Measurements from ENCODE around the gene SHC3. TPM values are rescaled to one million over a fixed set of nuclear protein-coding genes. Genes with fewer than 3 reads are reported as not detected.

Gene SHC3
- total RNA-seq, 1 experiment from 2014 or later, result 1.8 TPM

- H3K56ac ChIP-seq (ENCODE audit: insufficient read length, low read depth, low read length), result no peak overlapping the region
- H3K27ac ChIP-seq (ENCODE audit: insufficient read length, low read depth, low read length), result no peak overlapping the region
- no peak overlapping the region for H3K4me3 Mint-ChIP-seq
- no peaks in the 10 kb centered on the region for H3K79me1 ChIP-seq (ENCODE audit: insufficient read depth, low read depth, low read length, poor library complexity, severe bottlenecking)
- H2BK15ac ChIP-seq (ENCODE audit: low read depth, low read length), result no peak overlapping the region
- no peaks in the 10 kb centered on the region for H4K20me1 ChIP-seq (ENCODE audit: control insufficient read depth, insufficient read depth, insufficient read length)
- no peak for TF ChIP-seq CTCF (conservative IDR thresholded peaks at IDR 0.05)
- no peak overlapping the region for H3K4me2 ChIP-seq (ENCODE audit: insufficient read depth, insufficient read length, low read length)
- no peak overlapping the region for H3K27ac Mint-ChIP-seq
- no peak overlapping the region for H2BK12ac ChIP-seq (ENCODE audit: insufficient read length, low read depth, low read length)
- H2BK20ac ChIP-seq (ENCODE audit: low read depth, low read length, poor library complexity, severe bottlenecking), result no peak overlapping the region
- H4K8ac ChIP-seq (replicated peaks; ENCODE audit: insufficient read length, low read depth, low read length), result no peak overlapping the region
- H3K79me2 ChIP-seq (ENCODE audit: insufficient read depth, low read length), result no peaks in the 10 kb centered on the region
- H3K27me3 ChIP-seq (ENCODE audit: insufficient read depth, low read length), result no peaks in the 10 kb centered on the region
- no peak overlapping the region for H2AFZ ChIP-seq (ENCODE audit: low read length)
- H3K14ac ChIP-seq (ENCODE audit: insufficient read depth, low read length), result no peak overlapping the region
- no peak overlapping the region for H2BK120ac ChIP-seq (ENCODE audit: low read depth, low read length, poor library complexity, severe bottlenecking)
- H3K9me3 ChIP-seq (ENCODE audit: control insufficient read depth, low read depth, low read length), result no peaks in the 10 kb centered on the region
- H3K23me2 ChIP-seq (ENCODE audit: insufficient read length, low read depth, low read length, poor library complexity, severe bottlenecking), result no peaks in the 10 kb centered on the region
- H2AK5ac ChIP-seq (ENCODE audit: insufficient read length, low read length), result no peak overlapping the region
- DNase-seq, result no peak
- no peak overlapping the region for H4K91ac ChIP-seq (ENCODE audit: insufficient read length, low read depth, low read length)
- H3K4me1 Mint-ChIP-seq, result peaks cover 0 to 3% of the 10 kb centered on the region in 2 experiments; a peak in 1 of 4 replicates
- peaks cover 21 to 48% of the 10 kb centered on the region in 2 experiments for H3K9me3 Mint-ChIP-seq
- H2BK5ac ChIP-seq (ENCODE audit: insufficient read length, low read length), result no peak overlapping the region
- WGBS (ENCODE audit: extremely low coverage, insufficient read length, low lambda C conversion rate), result no CpG with 5 or more reads among the region's 1 CpG
- H3K23ac ChIP-seq (ENCODE audit: insufficient read length, low read depth, low read length), result no peak overlapping the region
- no peak overlapping the region for H3K9ac ChIP-seq (ENCODE audit: extremely low read depth, insufficient read length, low read length)
- H4K5ac ChIP-seq (ENCODE audit: insufficient read length, low read depth, low read length), result no peak overlapping the region
- no peak overlapping the region for H3K18ac ChIP-seq (ENCODE audit: insufficient read length, low read depth, low read length)
- H3K36me3 Mint-ChIP-seq (ENCODE audit: insufficient read depth in 1 of 3, low read depth in 3 of 3), result peaks cover 4 to 11% (median 5%) of the 10 kb centered on the region in 3 experiments; a peak in 4 of 7 replicates
- H3K4ac ChIP-seq (ENCODE audit: low read depth, low read length), result no peak overlapping the region
- H3T11ph ChIP-seq (ENCODE audit: low read length), result no peak overlapping the region
- peaks cover 1% of the 10 kb centered on the region; the same call in 1 of the 2 replicates for H3K27me3 Mint-ChIP-seq (ENCODE audit: low read depth)
- no peaks in the 10 kb centered on the region for H3K4me1 ChIP-seq (ENCODE audit: insufficient read depth, low read length)
These were observed 43.9 kb downstream of the SHC3 start for GRCh38 chr9:89134709-89135108.

Data from H9 (cell line).